UCSD-AML1 (cell line): ENCODE data around the gene TBC1D8.

Experiments used
- DNase-seq: peaks from one replicate; lab custom pipeline; 2025; ENCODE audit not compliant: unreplicated experiment; lab: John Stamatoyannopoulos, UW

Gene TBC1D8

GRCh38 chr2:101113441-101114267 lies 37.5 kb downstream of the TBC1D8 start:
- no peak for DNase-seq

DNA sequence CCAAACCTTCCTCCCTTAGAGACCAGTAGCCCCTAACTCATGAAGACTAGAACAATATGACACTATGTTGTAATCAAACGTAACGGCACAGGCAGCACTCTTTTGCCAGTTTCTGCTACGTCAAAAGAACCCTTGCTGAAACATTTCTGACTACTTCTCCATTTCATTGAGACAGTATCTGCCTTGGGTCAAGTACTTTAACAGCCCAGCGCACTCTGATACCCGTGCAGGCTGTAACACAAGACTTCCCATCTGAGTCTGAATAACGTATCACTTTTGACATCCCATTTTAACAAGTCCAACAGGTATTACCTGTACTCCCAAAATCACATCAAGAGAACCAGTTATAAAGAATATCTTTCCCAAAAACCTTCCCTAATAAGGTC lies 38.4 kb downstream of the TBC1D8 start:
- DNase-seq, result no peak

- no peak for DNase-seq
Observed at GRCh38 chr2:101111917-101112771, 39.0 kb downstream of the TBC1D8 start.

GRCh38 chr2:101111262-101111838 lies 39.8 kb downstream of the TBC1D8 start:
- no peak for DNase-seq

DNA sequence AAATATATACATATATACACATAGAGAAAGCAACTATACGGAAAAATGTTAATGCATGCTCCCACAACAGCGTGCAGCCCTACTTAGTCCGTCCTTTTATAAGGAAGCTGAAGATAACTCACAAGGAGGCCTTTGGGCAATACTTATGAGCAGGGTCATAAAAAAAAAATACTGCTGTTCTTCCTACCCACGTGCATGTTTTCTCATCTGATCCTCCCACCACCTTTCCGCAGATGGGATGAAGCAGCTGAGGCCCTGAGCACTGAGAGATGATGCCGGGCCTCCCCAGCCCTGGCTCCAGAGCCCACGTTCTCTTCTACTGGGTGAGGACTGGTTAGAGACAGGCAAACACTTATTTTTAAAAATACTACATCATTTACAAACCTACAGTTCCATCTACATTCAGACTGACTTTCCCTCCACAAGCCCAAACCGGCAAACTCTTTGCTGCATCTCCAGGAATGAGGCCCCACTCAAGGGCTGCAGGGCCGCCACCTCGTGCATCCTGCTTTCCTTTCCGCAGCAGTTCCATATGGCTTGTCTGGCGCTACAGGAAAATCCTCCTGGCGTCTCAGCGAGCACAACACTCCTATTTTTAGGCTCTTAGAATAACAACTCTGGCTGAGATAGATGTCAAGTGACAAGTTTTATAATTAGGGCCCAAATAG lies 41.6 kb downstream of the TBC1D8 start:
- DNase-seq, result no peak

DNA sequence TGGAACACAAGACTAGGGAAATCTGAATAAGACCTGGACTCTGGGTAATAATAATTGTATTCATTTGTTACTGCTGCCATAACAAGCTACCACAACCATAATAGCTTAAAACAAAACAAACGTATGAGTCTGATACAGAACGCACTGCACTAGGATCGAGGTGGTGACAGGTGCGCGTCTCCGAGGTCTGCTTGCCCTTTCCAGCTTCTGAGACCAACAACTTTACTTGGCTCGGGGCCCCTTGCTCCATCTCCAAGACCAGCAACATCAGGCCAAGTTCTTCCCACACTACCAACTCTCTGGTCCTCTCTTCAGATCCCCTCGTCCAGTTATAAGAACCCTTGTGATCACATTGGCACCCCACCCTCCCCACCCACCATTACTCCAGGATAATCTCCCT lies 42.8 kb downstream of the TBC1D8 start:
- no peak for DNase-seq

GRCh38 chr2:101107241-101107640 lies 43.9 kb downstream of the TBC1D8 start:
- DNase-seq, result no peak

GRCh38 chr2:101106453-101107181 lies 44.6 kb downstream of the TBC1D8 start:
- no peak for DNase-seq

- DNase-seq, result no peak
Observed at GRCh38 chr2:101105654-101106053, 45.5 kb downstream of the TBC1D8 start.

GRCh38 chr2:101097638-101098037 lies 53.5 kb downstream of the TBC1D8 start:
- DNase-seq, result no peak

DNA sequence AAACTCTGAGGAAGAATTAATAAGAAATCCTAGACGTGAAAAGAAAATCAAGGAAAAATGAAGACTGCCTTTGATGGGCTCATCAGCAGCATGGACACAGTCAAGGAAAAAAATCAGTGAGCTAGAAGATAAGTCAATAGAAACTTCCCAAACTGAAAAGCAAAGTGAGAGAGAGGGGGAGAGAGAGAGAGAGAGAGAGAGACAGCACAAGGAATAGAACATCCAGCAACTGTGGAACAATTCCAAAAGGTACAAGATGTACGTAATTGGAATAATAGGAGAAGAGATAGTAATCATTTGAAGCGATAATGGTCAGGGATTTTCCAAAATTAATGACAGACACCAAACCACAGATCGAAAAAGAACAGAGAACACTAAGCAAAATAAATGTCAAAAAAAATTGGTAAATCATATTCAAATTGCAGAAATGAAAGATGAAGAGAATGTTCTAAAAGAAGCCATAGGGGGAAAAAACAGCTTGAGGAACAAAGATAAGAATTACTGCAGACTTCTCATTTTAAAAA lies 54.5 kb downstream of the TBC1D8 start:
- no peak for DNase-seq

DNA sequence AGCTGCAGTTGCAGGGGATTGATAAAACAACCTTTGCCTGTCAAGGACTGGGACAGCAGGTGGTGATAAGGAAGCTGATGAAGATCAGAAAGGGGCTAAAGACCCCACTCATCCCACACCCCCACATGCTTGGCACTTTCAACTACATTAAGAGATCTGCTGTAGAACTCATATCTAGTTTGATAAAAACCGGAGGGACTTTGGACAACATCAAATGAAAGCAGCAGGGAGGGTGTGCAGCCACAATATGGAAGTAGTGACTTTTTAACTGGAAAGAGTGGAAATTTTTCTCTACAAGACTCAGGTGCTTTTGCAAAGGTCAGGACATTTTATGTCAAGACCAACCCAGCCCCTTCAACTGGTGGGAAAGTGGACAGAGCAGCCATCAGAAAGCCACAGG lies 56.8 kb downstream of the TBC1D8 start:
- DNase-seq, result no peak

GRCh38 chr2:101089942-101090799 lies 61.0 kb downstream of the TBC1D8 start:
- no peak for DNase-seq

GRCh38 chr2:101089419-101089818 lies 61.8 kb downstream of the TBC1D8 start:
- DNase-seq, result no peak

DNA sequence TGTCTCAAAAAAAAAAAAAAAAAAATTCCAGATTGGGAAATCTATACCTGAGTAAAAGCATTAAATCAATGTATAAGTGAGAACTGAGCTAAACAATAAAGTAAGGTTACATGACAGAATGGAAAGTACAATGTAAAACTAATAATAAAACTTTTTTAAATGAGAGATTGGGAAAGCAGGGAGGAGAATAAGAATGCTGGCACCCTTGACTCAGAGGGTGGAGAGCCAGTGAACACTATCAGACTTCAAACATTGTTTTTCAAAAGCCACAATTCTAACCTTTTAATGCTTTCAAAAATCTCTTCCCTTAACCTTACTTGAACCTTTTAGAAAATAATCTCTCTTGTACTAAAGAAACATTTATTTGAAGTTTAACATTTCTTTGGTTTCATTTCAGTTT lies 63.5 kb downstream of the TBC1D8 start:
- no peak for DNase-seq

DNA sequence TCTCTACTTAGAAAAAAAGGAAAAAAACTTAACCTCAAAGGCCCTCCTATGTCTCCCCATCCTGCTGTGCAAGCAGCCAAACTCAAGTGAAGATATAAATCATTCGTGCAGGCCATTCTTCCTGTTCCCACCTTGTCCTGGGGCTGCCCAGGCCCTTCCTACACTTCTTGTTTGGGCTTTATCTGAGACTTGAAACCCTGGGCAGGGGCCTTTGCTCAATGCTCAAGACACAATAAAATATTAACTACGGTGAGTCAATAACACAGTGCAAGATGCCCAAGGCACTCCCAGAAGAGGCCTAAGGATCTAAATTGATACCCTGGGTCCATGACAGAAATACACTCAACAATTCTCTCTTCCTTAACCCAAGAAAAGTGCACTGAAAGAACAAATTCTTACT lies 67.6 kb downstream of the TBC1D8 start:
- no peak for DNase-seq

DNA sequence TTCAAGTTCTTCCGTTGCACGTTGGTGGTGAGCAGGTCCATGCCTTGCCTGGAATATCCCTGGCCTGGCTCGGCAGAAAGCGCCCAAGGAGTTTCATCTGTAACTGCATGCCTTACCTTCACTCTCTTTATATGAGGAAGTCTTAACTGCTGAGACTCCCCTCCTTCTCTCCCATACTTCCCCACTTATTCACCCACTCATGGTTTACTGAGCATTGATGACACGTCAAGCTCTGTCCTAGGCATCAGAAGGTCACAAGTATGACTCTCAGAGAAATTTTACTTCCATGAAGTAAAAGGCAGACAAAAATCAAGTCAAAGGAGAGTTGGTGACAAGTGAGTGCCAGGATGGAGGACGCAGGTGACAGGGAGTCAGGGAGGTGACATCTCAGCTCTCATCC lies 68.2 kb downstream of the TBC1D8 start:
- DNase-seq, result no peak

DNA sequence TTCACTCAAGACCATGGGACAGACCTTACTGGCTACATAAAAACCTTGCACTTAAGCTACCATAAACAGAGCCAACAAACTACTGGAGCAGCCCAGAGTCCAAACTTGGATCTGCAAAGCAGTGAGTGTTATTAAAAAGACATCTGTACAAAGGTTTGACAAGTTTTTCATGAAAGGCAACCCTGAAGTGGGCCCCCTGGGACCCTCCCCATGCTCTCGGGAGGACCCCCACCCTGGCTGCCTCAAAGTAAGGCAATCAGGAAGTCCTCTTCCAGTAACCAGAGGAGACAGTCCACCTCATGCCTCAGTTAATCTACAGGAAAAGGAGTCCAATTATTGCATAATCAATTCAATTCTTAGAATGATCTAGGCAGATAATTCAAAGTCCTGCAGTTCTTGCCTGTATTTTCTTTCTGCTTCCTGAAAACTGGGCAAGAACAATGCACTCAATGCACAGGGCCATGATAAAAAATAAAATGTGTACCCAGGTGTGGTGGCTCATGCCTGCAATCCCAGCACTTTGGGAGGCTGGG lies 69.7 kb downstream of the TBC1D8 start:
- no peak for DNase-seq
